H1 (cell line): Measurements from ENCODE around the gene TRIM41. TPM values are rescaled to one million over a fixed set of nuclear protein-coding genes. Genes with fewer than 3 reads are reported as not detected.

Experiments
- E2F6 ChIP-seq: IDR thresholded peaks from 2 replicates; pipeline ENCODE4 v1.6.1; 2012; ENCODE audit warnings: inconsistent platforms
- SIX5 ChIP-seq: IDR thresholded peaks from 2 replicates; pipeline ENCODE4 v1.6.1; 2011; ENCODE audit warnings: mild to moderate bottlenecking, low read depth, low read length
- SP4 ChIP-seq: IDR thresholded peaks from 2 replicates; pipeline ENCODE4 v1.6.1; 2012; ENCODE audit warnings: low read length, inconsistent platforms
- polyA plus RNA-seq, 7 experiments: library from polyadenylated mRNA; depleted of rRNA in 3 of 7; stranded (reverse) in 5 of 7; unstranded in 2 of 7; fragments of >200 nt in 5 of 7; fragments of 200-250 nt in 2 of 7; gene quantifications; 1 replicate in 5 of 7; 2 replicates in 1 of 7; 4 replicates in 1 of 7; pipeline versions ENCODE4 v1.2.1 to v1.2.3, GENCODE V29; 2011 to 2013; ENCODE audit warnings: missing spikeins in 2 of 7, mixed read lengths in 2 of 7
- total RNA-seq: library from RNA; stranded (reverse); fragmentation: NEBNext Ultra II Directional; extraction: Animal tissue kit (Norgen Biotek cat#: 25700); gene quantifications from 2 replicates; pipeline ENCODE4 v1.2.1, GENCODE V29; 2021

Gene TRIM41
- total and polyA plus RNA-seq, 2 of the 8 experiments (the other 6 are each of a cell fraction or from before 2014, with no cell fraction given): 12.9 to 21.6 TPM

GRCh38 chr5:181259283-181259682 is 36.2 kb downstream of the TRIM41 start (continued):
- TF ChIP-seq SIX5 (no peak), E2F6 (no peak), SP4 (no peak)
